ENCODE measurements around the gene TEX26.

Gene TEX26

GRCh38 chr13:31014456-31014855, 82.0 kb downstream of the TEX26 start:
- DNase-seq = no peak

- no peak for DNase-seq
Measured at GRCh38 chr13:31015199-31015598, 82.7 kb downstream of the TEX26 start.

- DNase-seq = no peak
Measured at GRCh38 chr13:31016342-31017325, 84.2 kb downstream of the TEX26 start.

- no peak for DNase-seq
Measured at GRCh38 chr13:31018511-31018910, 86.1 kb downstream of the TEX26 start.

- DNase-seq = no peak
Measured at GRCh38 chr13:31020996-31021395, 88.5 kb downstream of the TEX26 start.

- no peak for DNase-seq
Measured at GRCh38 chr13:31022288-31022895, 89.9 kb downstream of the TEX26 start.

GRCh38 chr13:31022928-31023530, 90.6 kb downstream of the TEX26 start:
- no peak for DNase-seq
